Subcutaneous adipose tissue (tissue), 4 donors: ENCODE measurements around the gene RFX7. TPM values are rescaled to one million over a fixed set of nuclear protein-coding genes. Genes with fewer than 3 reads are reported as not detected.

Experiments used
- total RNA-seq, 4 donors: library from RNA; depleted of rRNA; stranded (reverse); fragments of >200 nt; gene quantifications; one replicate each; pipeline ENCODE4 v1.1.0, GENCODE V29; 2016
- TF ChIP-seq, protein P1 (sequence below): fragments of 450-650 bp; IDR thresholded peaks from one replicate; pipeline ENCODE4 v1.5.1; 2016; ENCODE audit warnings: low read depth, mild to moderate bottlenecking, control low read depth, antibody characterized with exemption, moderate library complexity

Gene RFX7
- total RNA-seq, 4 donors from 2014 or later = 6.0 to 10.2 (median 8.3) TPM

- TF ChIP-seq, protein P1, sequence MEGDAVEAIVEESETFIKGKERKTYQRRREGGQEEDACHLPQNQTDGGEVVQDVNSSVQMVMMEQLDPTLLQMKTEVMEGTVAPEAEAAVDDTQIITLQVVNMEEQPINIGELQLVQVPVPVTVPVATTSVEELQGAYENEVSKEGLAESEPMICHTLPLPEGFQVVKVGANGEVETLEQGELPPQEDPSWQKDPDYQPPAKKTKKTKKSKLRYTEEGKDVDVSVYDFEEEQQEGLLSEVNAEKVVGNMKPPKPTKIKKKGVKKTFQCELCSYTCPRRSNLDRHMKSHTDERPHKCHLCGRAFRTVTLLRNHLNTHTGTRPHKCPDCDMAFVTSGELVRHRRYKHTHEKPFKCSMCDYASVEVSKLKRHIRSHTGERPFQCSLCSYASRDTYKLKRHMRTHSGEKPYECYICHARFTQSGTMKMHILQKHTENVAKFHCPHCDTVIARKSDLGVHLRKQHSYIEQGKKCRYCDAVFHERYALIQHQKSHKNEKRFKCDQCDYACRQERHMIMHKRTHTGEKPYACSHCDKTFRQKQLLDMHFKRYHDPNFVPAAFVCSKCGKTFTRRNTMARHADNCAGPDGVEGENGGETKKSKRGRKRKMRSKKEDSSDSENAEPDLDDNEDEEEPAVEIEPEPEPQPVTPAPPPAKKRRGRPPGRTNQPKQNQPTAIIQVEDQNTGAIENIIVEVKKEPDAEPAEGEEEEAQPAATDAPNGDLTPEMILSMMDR = no peak
Observed at GRCh38 chr15:56194035-56194434, 49.6 kb downstream of the RFX7 start.

DNA sequence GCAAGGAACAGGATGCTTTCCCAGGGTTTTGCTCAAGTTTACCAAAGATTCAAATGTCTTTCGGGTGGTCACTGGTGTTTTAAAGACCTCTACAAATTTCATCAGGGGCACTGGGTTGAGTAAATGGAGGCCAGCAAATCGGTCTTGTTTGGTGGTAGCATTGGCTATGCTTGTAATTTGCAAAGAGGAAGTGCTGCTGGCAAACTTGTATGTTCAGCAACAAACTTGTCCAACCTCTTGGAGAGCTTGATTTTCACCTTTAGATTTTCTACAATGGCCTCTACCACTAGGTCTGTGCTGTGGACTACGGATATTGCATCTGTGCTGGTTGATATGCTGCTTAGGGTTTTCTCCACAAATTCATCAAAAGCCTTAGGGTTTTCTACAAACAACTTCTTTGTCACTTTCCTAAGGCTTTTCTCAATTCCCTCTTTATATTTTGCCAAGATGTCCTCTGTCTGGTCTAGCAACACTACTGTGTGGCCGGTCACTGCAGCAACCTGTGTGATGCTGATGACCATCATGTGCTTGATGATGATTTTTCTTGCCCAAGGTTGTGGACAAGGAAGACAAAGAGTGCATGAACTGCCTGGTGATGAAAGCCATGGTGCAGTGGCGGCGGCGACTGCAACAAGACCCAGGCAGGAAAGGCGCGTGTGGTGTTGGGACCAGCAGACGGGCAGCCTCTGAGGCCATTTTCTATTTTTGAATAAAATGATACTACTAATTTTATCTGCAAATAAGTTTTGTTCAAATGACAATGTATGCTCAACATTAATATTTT lies 50.8 kb downstream of the RFX7 start:
- TF ChIP-seq, protein P1 = no peak

DNA sequence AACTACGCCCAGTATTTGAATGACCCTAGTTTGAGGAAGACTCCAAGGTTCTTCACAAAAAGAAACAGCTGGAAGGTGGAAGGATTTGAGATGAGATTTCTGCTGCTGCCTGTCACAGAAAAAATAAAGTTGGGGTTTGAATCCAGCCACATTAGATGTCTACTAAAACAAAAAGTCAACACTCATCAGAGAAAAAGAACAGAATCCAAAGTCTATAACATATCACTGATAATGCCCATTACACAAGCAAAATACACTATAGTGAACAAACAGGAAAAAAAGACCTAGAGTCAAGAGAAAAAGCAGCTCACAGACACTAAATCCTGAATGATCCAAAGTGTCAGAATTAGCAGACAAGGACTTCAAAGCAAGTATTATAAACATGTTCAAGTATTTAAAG lies 56.0 kb downstream of the RFX7 start:
- TF ChIP-seq, protein P1 = no peak

- TF ChIP-seq, protein P1 = no peak
Observed at GRCh38 chr15:56185980-56186379, 57.7 kb downstream of the RFX7 start.

GRCh38 chr15:56184516-56184915 lies 59.2 kb downstream of the RFX7 start:
- TF ChIP-seq, protein P1 = no peak

- TF ChIP-seq, protein P1 = no peak
Observed at GRCh38 chr15:56180851-56181250, 62.8 kb downstream of the RFX7 start.

DNA sequence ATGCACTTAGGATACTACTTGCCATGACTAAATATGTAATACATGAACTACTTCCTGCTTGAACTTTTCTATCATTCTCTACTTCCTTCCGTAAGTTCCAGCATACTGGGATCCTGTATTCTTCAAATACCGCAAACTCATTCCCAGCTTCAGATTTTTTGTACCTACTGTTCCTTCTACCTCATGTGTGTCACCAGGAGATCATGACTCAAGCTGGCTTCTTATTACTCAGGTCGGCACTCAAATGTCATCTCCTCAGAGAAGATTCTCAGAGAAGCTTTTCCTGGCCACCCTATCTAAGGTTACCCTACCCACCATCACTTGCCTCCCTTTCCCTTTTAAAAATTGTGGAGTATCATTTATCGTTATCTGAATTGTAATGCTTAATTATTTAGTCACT lies 66.7 kb downstream of the RFX7 start:
- TF ChIP-seq, protein P1 = no peak
